ENCODE data around the gene ST7.
A peak's percentile ranks its signal among the peaks of the same experiment; 100 is the strongest.
"Not testable (repeated sequence)": the region's sequence is repeated elsewhere in the genome, so short reads cannot be mapped to it uniquely, and the experiment has no call there.

Gene ST7

DNA sequence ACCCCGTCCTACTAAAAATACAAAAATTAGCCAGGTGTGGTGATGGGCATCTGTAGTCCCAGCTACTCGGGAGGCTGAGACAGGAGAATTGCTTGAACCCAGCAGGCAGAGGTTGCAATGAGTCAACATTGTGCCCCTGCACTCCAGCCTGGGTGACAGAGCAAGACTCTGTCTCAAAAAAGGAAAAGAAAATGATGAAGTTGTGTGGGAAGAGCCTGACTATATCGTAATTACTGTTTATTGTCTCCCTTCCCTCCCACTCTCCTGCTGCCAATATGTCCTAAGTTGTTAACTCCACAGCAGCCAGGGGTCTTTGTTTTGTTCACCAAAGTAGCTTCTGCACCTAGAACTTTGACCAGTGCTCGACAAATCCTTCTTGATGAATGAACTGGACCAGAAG lies 16.5 kb upstream of the ST7 start:
- H3K27ac Mint-ChIP-seq; H3K4me3 Mint-ChIP-seq; H3K36me3 Mint-ChIP-seq; H3K27me3 Mint-ChIP-seq; H3K9me3 Mint-ChIP-seq (ENCODE audit: low read depth); H3K4me1 Mint-ChIP-seq (ENCODE audit: low read depth): not testable (repeated sequence)

DNA sequence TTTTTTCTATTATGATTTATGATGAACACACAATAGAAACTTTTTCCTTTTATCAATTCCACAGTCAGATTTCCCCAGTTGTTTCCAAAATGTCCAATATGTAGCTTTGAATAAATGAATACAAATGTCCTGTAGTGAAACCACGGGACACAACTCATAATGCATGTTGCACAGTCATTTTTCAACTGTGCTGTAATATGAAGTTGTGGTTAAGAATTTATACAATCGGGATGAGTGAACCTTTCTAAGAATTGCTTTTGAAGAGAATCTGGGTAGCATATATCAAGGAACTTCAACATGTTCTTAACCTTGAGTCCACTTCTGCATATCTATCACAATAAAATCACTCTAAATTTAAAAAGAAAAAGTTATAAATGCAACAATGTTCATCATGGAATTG lies 14.6 kb upstream of the ST7 start:
- H3K27ac Mint-ChIP-seq: no peak overlapping the region
- peaks cover 6% of the 10 kb centered on the region for H3K27me3 Mint-ChIP-seq
- H3K4me1 Mint-ChIP-seq (ENCODE audit: low read depth): no peaks in the 10 kb centered on the region
- no peaks in the 10 kb centered on the region for H3K36me3 Mint-ChIP-seq
- H3K4me3 Mint-ChIP-seq: no peak overlapping the region
- H3K9me3 Mint-ChIP-seq (ENCODE audit: low read depth): no peaks in the 10 kb centered on the region

DNA sequence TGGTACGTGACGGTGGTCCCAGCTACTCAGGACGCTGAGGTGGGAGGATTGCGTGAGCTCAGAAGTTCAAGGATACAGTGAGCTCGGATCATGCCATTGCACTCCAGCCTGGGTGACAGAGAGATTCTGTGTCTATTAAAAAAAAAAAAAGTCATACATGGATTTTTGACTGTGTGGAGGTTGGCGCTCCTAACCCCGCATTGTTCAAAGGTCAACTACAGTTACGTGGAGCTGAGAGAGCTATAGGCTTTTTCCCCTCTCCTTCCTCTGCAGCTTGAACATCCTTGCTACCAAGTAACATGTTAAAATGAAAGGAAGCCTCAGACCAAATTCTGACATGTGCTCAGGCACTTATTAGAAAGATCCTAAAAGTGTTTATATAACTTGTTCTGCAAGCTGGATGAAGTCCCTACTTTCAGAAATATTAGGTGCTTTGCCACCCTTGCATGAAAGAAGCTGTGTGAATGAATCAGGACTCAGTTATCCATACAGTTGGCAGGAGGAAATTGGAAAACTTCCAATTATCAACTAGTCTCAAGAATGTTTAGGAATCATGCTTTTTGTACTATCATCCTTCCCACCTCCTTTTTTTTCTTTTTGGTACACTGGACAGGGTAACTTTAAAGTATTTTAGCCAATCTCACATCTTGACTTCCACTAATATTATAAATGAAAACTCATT lies 12.5 kb upstream of the ST7 start:
- Mint-ChIP-seq H3K36me3 (no peaks in the 10 kb centered on the region), H3K4me3 (no peak overlapping the region), H3K9me3 (ENCODE audit: low read depth) (no peaks in the 10 kb centered on the region), H3K4me1 (ENCODE audit: low read depth) (no peaks in the 10 kb centered on the region), H3K27ac (no peak overlapping the region), H3K27me3 (peaks cover 5% of the 10 kb centered on the region)

DNA sequence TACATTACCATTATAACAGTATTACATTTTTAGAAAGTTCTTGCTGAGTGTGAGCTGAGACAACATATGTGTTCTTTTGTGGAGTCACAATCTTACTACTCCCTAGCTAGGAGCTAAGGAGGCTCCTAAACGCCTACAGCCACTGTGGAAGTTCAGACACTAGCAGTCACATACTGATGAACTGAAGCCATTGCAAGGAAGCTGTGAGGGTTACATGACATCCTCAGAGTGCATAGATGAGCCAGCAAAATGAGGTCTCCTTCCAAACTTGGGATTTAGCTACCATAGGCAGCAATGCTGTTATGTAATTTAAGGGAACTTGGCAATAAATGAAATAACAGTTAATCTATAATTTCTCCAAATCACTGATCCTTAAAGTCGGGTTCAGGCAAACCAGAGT lies 10.8 kb upstream of the ST7 start:
- no peak overlapping the region for H3K4me3 Mint-ChIP-seq
- H3K27ac Mint-ChIP-seq: no peak overlapping the region
- no peaks in the 10 kb centered on the region for H3K36me3 Mint-ChIP-seq
- no peaks in the 10 kb centered on the region for H3K4me1 Mint-ChIP-seq (ENCODE audit: low read depth)
- H3K9me3 Mint-ChIP-seq (ENCODE audit: low read depth): no peaks in the 10 kb centered on the region
- H3K27me3 Mint-ChIP-seq: peaks cover 2% of the 10 kb centered on the region

DNA sequence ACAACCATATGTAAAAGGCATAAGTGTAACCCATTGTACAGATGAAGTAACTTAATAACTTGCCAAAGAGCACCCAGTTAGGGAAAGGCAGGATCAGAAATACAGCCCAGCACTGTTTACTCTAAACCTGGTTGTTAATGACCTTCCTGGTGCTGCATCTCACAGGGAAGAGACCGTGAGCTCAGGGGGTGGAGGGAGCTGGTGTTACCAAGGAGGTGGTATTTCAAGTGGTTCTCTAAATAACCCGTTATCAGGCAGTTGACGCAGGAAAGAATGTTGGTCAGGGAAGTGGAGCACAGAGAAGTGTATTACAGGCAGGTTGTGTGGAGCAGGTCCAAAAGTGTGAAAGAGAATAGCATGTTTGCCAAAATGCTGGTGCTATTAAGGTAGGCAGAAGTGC lies 4.4 kb upstream of the ST7 start:
- Mint-ChIP-seq H3K36me3 (no peaks in the 10 kb centered on the region), H3K27me3 (no peaks in the 10 kb centered on the region), H3K27ac (no peak overlapping the region), H3K4me3 (no peak overlapping the region), H3K9me3 (ENCODE audit: low read depth) (no peaks in the 10 kb centered on the region), H3K4me1 (ENCODE audit: low read depth) (peaks cover 4% of the 10 kb centered on the region)

DNA sequence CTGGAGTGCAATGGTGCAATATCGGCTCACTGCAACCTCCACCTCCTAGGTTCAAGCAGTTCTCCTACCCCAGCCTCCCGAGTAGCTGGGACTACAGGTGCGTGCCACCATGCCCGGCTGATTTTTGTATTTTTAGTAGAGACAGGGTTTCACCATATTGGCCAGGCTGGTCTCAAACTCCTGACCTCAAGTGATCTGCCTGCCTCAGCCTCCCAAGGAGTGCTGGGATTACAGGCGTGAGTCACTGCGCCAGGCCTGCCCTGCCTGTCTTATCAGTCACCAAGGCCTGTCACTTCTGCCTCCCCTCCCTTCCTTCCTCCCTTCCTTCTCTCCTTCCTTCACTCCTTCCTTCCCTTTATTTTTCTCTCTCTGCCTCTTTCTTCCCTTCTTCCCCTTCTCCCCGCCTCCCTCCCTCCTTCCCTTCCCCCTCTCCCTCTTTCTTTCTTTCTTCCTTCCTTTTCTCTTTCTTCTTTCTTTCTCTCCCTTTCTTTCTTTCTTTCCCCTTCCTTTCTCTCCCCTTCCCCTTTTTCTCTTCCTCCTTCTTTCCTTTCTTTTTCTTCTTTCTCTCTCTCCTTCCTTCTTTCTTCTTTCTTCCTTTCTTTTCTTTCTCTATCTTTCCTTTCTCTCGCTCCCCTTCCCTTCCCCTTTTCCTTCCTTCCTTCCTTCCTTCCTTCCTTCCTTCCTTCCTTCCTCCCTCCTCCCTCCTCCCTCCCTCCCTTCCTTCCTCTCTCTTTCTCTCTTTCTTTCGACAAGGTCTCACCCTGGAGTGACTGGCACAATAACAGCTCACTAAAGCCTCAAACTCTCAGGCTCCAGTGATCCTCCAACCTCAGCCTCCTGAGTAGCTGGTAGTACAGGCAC lies 3.1 kb upstream of the ST7 start:
- Mint-ChIP-seq H3K27ac (no peak overlapping the region), H3K27me3 (no peaks in the 10 kb centered on the region), H3K36me3 (no peaks in the 10 kb centered on the region), H3K4me1 (ENCODE audit: low read depth) (peaks cover 15% of the 10 kb centered on the region), H3K4me3 (no peak overlapping the region), H3K9me3 (ENCODE audit: low read depth) (no peaks in the 10 kb centered on the region)

DNA sequence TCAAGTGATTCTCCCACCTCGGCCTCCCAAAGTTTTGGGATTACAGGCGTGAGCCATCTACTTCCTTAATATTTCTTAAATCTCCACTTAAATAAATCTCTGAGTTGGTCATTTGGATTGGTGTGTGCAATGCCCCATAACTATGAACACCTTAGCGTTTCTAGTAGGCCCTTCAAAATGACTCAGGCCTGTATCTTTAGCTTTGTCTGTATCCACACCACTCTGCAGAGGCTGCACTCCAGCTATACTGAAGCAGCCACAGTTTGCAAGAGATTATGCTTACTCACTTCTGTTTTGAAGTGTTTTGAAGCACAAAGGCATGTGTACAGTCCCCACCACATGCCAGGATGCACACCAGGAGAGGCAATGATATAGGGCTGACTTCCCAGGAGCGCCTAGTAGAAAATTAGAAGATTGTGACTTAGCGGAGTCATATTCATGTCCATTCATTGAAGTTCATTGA lies 2.4 kb upstream of the ST7 start:
- Mint-ChIP-seq H3K4me1 (ENCODE audit: low read depth) (peaks cover 22% of the 10 kb centered on the region), H3K27ac (no peak overlapping the region), H3K9me3 (ENCODE audit: low read depth) (no peaks in the 10 kb centered on the region), H3K36me3 (no peaks in the 10 kb centered on the region), H3K27me3 (no peaks in the 10 kb centered on the region), H3K4me3 (no peak overlapping the region)

DNA sequence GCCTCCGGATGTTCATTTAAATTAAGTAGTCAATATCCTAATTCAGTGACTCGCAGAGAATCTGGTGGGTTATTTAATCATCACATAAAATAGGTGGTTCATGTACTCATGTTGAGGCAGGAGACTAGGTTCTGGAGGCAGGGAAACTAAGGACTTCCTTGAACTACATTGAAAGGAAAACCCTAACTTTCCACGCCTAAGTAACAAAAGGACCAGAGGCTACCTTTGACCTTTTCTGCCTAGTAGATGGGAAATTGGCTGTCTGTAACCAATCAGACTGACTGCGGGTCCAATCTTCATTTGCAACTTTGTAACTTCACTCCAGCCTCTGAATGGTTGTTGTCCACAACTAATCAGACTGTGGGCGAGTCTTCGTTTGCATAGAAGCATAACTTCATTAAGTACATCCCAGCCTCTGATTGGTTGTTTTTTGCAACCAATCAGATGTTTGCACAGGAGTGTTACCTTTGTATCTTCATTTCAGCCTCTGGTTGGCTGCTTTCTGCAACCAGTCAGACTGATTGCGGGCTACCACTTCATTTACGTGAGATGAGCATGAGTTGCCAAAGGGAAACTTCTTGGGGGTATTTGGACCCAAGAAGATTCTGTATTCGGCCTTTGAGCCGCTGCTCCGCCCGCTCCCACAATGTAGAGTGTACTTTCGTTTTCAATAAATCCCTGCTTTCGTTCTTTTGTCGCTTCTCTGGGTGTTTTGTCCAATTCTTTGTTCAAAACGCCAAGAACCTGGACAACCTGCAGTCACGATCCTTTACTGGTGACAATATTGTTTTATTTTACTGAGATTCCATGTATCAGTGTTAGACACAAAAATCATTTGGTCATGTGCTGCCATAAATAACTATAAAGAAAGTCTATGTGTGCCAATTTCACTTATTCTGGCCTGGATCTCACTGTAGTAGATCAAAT lies 1.7 kb upstream of the ST7 start:
- Mint-ChIP-seq H3K36me3 (no peaks in the 10 kb centered on the region), H3K4me3 (peak overlapping the region; percentile 83), H3K4me1 (ENCODE audit: low read depth) (peaks cover 25% of the 10 kb centered on the region), H3K9me3 (ENCODE audit: low read depth) (no peaks in the 10 kb centered on the region), H3K27me3 (no peaks in the 10 kb centered on the region), H3K27ac (no peak overlapping the region)

DNA sequence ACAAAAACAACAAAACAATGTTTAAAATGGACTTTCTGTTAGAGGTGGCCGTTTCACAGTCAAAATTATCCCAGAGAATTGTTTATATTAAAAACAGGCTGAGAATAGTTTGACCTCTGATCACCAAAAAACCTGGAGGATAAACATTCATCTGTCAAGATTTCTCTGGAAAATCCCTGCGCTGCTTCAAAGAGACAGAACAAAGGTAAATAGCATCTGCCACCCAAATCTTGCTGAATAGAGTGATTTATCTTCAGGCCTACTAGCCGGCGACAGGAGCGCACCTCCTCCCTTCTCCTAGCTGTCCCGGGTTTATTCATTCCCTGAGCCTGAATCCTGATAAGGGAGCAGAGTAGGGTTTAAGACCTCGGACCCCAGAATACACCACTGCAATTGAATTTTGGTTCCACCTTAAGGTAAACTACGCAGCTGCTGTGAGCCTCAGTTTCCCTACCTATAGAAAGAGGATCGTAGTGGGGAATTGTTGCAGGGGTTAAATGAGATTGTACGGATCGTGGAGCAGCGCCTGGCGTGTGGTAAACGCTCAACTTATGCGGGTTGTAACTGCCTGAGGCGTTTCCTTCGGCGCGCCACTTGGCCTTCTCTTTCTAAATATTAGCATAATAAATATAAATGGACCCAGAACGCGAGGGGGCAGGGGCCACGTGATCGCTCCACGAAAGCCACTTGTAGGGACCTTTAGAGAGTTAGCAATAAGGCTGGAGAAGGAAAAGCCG lies 498 bp upstream of the ST7 start:
- peaks cover 25% of the 10 kb centered on the region for H3K4me1 Mint-ChIP-seq (ENCODE audit: low read depth)
- no peaks in the 10 kb centered on the region for H3K9me3 Mint-ChIP-seq (ENCODE audit: low read depth)
- no peaks in the 10 kb centered on the region for H3K36me3 Mint-ChIP-seq
- peak overlapping the region; percentile 83 for H3K4me3 Mint-ChIP-seq
- no peaks in the 10 kb centered on the region for H3K27me3 Mint-ChIP-seq
- peak overlapping the region; percentile 81 for H3K27ac Mint-ChIP-seq

DNA sequence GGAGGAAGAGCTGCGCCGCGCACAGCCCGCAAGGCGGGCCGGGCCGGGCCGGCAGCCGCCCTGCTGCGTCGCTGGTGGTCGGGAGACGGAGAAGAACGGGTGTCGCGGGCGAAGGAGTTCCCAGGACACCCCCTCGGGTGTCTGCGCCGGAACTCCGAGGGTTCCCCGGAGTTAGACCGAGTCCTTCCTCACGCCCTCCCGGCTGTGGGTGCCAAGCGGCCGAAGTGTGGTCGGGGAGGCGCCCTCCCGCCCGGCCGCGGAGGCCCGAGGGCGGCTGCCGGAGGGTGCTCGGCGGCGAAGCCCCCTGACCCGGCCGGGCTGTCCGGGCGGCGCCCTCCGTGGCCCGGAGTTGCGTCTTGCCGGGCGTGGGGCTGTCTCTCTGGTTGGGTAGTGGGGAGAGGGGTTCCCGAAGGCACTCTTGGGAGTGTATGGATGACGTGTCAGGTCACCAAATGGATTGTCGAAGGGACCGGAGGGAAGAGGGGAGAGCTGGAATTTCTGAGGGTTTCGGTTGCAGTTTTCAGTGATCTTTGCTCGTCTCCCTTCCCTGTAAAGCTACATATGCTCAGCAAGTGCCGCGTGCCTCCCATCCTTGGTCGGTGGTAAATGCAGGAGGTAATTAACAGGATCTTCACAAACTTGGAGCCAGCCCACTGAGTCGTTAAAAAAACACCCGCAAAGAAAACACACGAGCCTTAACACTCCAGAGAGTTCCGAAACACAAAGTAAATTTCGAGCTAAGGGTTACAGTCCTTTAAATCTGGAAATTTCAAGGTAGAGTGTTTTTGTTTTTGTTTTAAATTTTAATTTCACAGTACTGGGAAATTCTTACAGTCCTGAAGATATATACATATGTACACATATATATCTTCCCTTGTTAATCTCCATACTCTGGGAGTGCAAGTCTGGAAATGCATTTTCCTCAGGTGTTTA lies 871 bp downstream of the ST7 start:
- Mint-ChIP-seq H3K9me3 (ENCODE audit: low read depth) (no peaks in the 10 kb centered on the region), H3K27me3 (no peaks in the 10 kb centered on the region), H3K4me3 (peak overlapping the region; percentile 95), H3K36me3 (no peaks in the 10 kb centered on the region), H3K4me1 (ENCODE audit: low read depth) (peaks cover 25% of the 10 kb centered on the region), H3K27ac (peak overlapping the region; percentile 94)

DNA sequence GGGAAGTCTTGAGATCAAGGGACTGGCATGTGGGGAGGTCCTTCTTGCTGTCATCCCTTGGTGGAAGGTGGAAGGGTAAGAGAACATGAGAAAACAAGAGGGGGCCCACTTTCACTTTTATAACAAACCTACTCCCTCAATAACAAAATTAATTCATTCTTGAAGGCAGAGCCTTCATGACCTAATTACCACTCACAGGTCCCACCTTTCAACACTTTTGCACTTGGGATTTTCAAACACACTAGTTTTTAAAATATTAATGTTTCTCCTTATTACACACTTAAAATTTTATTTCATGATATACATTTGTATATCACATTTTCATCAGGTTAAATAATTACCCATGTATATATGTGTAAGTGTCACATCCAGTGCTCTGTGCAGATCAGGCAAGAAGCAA lies 2.0 kb downstream of the ST7 start:
- Mint-ChIP-seq H3K27ac (no peak overlapping the region), H3K36me3 (no peaks in the 10 kb centered on the region), H3K27me3 (no peaks in the 10 kb centered on the region), H3K9me3 (ENCODE audit: low read depth) (no peaks in the 10 kb centered on the region), H3K4me3 (peak overlapping the region; percentile 95), H3K4me1 (ENCODE audit: low read depth) (peaks cover 25% of the 10 kb centered on the region)

DNA sequence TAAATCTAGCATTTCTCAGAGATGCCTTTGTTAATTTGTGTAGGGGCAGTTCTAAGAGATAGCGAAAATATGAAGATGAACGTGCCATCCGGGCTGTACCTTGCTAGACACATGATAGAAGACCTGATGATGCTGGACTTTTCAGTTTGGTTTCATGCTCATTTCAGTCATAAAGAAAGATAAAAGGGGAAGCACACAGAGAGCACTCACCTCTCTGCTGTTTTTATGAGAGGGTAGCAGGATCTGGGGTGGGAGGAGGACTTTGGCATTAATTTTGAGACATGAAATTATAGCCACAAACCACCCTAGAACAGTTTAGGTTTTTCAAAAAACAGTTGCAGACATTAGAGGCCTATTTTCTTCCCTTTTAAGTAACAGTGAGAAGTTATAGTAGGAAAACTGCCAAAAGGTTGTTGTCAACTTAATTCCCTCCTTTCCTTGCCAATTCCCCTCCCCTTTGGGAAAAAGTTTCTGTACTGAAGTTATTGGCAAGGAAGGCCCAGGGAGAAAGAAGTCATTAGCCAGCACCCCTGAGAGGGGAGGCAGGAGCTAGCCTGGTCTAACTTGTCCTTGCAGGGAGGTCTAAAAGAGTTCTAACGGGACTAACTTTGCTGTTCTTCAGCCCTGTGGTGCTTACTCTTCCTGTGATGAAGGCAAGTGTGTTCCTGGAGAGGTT lies 2.6 kb downstream of the ST7 start:
- H3K4me3 Mint-ChIP-seq: peak overlapping the region; percentile 42
- no peaks in the 10 kb centered on the region for H3K27me3 Mint-ChIP-seq
- H3K36me3 Mint-ChIP-seq: no peaks in the 10 kb centered on the region
- no peaks in the 10 kb centered on the region for H3K9me3 Mint-ChIP-seq (ENCODE audit: low read depth)
- H3K27ac Mint-ChIP-seq: no peak overlapping the region
- H3K4me1 Mint-ChIP-seq (ENCODE audit: low read depth): peaks cover 25% of the 10 kb centered on the region

DNA sequence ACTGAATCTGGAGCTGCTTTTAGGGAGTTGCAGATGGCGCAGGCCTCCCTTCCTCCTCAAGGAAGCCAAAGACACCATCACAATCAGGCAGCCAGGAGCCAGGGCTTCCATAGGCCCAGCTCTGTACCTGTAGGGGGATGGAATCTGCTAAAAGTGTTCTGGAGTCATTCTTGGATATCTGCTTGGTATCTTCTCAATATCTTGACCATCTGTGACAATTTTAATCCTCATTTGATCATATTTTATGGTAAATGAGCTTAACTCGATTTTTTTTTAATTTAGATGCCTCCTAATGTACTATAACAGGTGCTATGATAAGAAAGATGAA lies 3.1 kb downstream of the ST7 start:
- H3K27ac Mint-ChIP-seq: no peak overlapping the region
- peaks cover 25% of the 10 kb centered on the region for H3K4me1 Mint-ChIP-seq (ENCODE audit: low read depth)
- no peaks in the 10 kb centered on the region for H3K36me3 Mint-ChIP-seq
- no peaks in the 10 kb centered on the region for H3K9me3 Mint-ChIP-seq (ENCODE audit: low read depth)
- peak overlapping the region; percentile 18 for H3K4me3 Mint-ChIP-seq
- no peaks in the 10 kb centered on the region for H3K27me3 Mint-ChIP-seq

All from activated naive CD8-positive, alpha-beta T cell (primary cell).